Measurements from ENCODE around the gene FAM98A.

The FAM98A gene

GRCh38 chr2:33607905-33608304 lies 8.8 kb upstream of the FAM98A start:
- no peak overlapping the region for H3K4me3 ChIP-seq (ENCODE audit: low read depth, low read length)
- TF ChIP-seq CTCF (IDR thresholded peaks at IDR 0.05; ENCODE audit: insufficient read depth, low read depth, low read length, missing control alignments): no peak

GRCh38 chr2:33607251-33607721 lies 8.2 kb upstream of the FAM98A start:
- DNase-seq (ENCODE audit: low read depth): no peak
- no peak overlapping the region for H3K4me3 ChIP-seq (ENCODE audit: low read depth, low read length)
- no peak for TF ChIP-seq CTCF (IDR thresholded peaks at IDR 0.05; ENCODE audit: insufficient read depth, low read depth, low read length, missing control alignments)

More at GRCh38 chr2:33607905-33608304, 8.8 kb upstream of the FAM98A start:
- DNase-seq (ENCODE audit: low read depth): no peak

GRCh38 chr2:33606622-33607021 lies 7.5 kb upstream of the FAM98A start:
- no peak for TF ChIP-seq CTCF (IDR thresholded peaks at IDR 0.05; ENCODE audit: insufficient read depth, low read depth, low read length, missing control alignments)
- DNase-seq (ENCODE audit: low read depth): no peak
- no peak overlapping the region for H3K4me3 ChIP-seq (ENCODE audit: low read depth, low read length)

GRCh38 chr2:33606100-33606499 lies 7.0 kb upstream of the FAM98A start:
- no peak for DNase-seq (ENCODE audit: low read depth)
- no peak overlapping the region for H3K4me3 ChIP-seq (ENCODE audit: low read depth, low read length)
- TF ChIP-seq CTCF (IDR thresholded peaks at IDR 0.05; ENCODE audit: insufficient read depth, low read depth, low read length, missing control alignments): no peak

GRCh38 chr2:33605056-33605455 lies 6.0 kb upstream of the FAM98A start:
- no peak for DNase-seq (ENCODE audit: low read depth)
- TF ChIP-seq CTCF (IDR thresholded peaks at IDR 0.05; ENCODE audit: insufficient read depth, low read depth, low read length, missing control alignments): no peak
- H3K4me3 ChIP-seq (ENCODE audit: low read depth, low read length): no peak overlapping the region

- H3K4me3 ChIP-seq (ENCODE audit: low read depth, low read length): no peak overlapping the region
Observed at GRCh38 chr2:33603416-33603815, 4.3 kb upstream of the FAM98A start.

More at GRCh38 chr2:33603416-33603815, 4.3 kb upstream of the FAM98A start:
- DNase-seq (ENCODE audit: low read depth): no peak
- no peak for TF ChIP-seq CTCF (IDR thresholded peaks at IDR 0.05; ENCODE audit: insufficient read depth, low read depth, low read length, missing control alignments)
